Occipital lobe (tissue), 2 donors: Measurements from ENCODE around the gene SNED1. TPM values are rescaled to one million over a fixed set of nuclear protein-coding genes. Genes with fewer than 3 reads are reported as not detected.
A peak's percentile ranks its signal among the peaks of the same experiment; 100 is the strongest.
"Not testable (repeated sequence)": the region's sequence is repeated elsewhere in the genome, so short reads cannot be mapped to it uniquely, and the experiment has no call there.

ENCODE experiments used
- DNase-seq: peaks from one replicate; lab custom pipeline; 2025; lab: John Stamatoyannopoulos, UW
- total RNA-seq: library from RNA; depleted of rRNA; stranded (reverse); fragments of >200 nt; gene quantifications from one replicate; pipeline ENCODE4 v1.2.3, GENCODE V29; 2014

The SNED1 gene
- total RNA-seq, 1 donor from 2014 or later = 3.3 TPM

- DNase-seq = no peak
Observed at GRCh38 chr2:241082341-241083090, 84.1 kb downstream of the SNED1 start.

GRCh38 chr2:241083091-241083415 is 84.6 kb downstream of the SNED1 start:
- no peak for DNase-seq

- no peak for DNase-seq
Observed at GRCh38 chr2:241084856-241085444, 86.5 kb downstream of the SNED1 start.

DNA sequence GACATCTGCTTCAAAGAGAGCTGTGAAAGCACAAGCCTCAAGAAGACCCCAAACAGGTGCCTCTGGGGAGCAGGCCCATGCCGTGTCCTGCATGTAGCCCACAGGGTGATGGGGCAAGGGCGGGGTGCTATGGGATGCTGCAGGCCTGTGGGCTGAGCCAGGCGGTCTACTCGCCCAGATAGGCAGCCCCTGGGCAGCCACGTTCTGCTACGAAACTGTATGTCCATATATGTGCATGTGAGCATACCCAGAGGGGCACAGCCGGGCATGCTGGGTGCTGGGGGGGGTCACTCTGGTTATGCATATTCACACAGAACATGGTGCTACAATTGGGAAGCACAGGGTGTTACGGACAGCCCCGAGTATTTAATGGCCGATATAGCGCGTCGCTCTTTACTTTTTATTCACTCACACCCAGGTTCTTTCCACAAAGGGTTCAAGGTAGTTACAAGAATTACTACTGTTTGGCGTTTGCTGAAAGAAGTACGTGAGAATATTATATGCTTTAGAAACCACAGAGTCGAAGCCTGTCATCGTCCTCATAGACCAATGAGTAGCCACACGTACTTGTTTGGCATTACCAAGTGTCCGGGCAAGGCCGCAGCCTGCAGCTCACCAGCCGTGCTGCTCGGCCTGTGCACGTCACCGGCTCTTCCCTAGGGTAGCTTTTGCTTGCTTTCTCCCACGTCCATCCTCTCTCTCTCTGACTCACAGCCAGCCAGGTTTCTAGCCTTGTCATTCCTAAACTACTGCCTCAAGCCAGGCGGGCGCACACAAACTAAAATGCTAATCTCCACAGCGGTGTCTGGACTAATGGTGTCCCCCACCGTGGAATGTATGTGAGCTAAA is 89.2 kb downstream of the SNED1 start:
- no peak for DNase-seq

DNA sequence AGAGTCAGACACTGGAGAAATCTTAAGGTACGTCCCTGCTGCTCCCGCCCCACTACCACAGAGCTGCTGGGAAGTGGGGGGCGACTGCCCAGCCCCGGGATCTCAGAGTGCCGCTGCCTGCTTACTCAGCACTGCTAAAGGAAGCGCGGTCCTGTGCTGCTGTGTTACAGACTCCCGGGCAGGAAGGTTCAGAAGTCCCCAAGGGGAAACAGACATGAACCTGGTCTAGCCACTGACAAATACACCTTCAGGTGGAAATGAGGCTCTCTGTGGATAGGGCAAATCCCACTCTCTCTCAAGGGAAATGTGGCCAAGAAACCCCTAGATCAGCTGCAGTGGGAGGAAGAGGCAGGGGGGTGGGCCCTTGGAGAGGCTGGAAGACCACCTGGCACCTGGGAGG is 90.0 kb downstream of the SNED1 start:
- no peak for DNase-seq

GRCh38 chr2:241088791-241089732 is 90.6 kb downstream of the SNED1 start:
- DNase-seq = no peak

DNA sequence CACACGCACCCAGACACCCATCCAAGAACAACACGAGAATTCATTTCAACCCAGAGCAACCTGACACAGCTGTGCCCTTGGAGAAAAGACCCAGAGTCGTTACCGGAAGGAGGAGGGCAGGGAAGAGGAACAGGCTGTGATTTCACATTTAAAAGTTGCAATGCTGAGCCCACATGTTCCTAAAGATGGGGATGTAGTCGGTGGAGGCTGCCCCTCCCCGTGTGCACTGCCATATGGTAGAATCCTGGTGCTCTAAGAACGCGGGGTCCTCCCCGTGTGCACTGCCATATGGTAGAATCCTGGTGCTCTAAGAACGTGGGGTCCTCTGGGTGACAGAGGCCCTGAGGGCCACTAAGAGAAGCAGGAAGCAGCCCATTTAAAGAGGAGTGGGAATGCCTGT is 92.8 kb downstream of the SNED1 start:
- DNase-seq = no peak

DNA sequence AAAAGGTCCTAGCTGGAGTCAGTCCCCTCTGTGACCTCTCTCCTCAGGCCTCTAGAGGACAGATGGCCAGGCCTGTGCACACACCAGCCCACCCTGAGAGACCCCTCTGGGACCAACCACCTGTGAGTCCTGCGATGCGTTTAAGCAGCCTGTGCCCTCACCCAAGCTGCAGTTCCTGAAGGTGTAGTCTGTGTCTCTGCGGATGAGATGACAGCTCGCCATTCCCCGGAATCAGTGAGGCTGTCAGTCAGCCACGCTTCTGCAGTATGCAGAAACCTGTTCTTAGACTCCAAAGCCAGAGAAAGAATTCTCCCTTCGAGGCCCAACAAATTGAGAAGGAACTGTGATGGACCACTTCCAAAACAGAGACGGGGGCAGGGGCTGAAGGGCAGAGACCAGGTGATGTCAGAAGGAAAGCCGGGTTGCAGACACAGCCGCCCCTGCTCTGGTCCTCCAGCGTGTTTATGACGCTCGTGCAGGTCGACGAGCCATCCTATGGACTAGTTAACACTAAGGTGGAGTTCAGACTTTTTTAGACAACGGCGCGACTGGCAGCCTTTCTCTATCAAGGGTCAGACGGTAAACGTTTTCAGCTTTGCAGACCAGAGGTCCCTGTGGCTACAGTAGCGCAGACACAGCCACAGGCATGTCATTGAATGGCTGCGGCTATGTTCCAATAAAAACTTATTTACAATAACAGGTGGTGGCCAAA is 93.5 kb downstream of the SNED1 start:
- DNase-seq = no peak

DNA sequence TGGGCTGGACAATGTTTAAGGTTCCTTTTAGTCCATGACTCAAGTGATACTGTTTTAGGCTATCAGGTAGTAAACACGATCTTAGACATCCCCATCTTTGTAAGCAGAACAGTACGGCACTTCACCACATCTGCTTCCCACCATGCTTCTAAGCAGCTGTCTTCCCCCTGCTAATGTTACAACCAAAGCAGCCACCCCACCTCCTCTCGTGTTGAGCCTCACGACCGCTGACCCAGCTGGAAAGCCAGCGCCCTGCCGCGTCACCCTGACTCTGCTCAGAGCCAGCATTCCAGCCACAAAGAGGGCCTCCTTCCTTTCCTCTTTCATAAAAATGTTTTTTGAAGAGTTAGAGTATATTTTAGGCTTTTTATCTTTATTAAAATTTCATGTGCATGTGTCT is 94.3 kb downstream of the SNED1 start:
- no peak for DNase-seq

GRCh38 chr2:241093133-241093781 is 94.8 kb downstream of the SNED1 start:
- DNase-seq = not testable (repeated sequence)

- no peak for DNase-seq
Observed at GRCh38 chr2:241094172-241094571, 95.8 kb downstream of the SNED1 start.

DNA sequence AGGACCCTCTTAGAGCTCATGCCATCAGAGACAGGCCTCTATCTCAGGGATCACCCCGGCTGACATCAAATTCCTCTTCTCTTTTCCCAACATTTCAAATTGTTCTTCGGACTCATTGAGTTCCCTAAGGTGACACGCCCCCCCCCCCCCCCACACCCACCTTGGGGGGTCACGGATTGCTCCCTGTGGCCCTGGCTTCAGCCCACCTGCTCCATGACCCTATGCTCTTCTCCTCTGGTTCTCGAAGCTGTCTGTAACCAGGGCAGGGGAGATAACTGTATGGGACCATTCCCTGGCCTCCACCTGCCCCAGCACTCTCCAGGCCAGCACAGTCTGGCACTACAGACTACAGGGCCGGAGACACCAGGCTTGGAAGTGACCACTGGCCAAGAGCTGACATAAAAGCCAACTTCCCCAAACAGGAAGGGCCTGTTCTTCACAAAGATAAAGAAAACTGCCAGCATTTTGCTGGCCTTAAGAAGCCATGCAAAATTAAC is 96.6 kb downstream of the SNED1 start:
- DNase-seq = no peak

GRCh38 chr2:241095594-241096290 is 97.3 kb downstream of the SNED1 start:
- DNase-seq = no peak

- no peak for DNase-seq
Observed at GRCh38 chr2:241096979-241097378, 98.6 kb downstream of the SNED1 start.

DNA sequence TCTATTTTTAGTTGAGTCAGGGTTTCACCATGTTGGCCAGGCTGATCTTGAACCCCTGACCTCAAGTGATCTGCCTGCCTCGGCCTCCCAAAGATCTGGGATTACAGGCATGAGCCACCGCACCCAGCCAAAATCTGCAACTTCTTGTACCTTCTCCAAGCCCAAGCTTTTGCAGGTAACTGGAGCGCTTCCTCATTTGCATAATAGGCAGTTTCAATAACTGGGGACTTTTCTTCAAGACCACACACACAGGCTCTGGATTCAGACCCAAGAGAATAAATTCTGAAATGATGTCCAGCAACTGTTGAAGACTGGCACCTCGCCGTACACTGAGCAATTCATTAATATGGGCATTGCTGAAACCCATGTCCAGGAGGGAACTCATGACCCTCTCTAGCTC is 100.8 kb downstream of the SNED1 start:
- no peak for DNase-seq

DNA sequence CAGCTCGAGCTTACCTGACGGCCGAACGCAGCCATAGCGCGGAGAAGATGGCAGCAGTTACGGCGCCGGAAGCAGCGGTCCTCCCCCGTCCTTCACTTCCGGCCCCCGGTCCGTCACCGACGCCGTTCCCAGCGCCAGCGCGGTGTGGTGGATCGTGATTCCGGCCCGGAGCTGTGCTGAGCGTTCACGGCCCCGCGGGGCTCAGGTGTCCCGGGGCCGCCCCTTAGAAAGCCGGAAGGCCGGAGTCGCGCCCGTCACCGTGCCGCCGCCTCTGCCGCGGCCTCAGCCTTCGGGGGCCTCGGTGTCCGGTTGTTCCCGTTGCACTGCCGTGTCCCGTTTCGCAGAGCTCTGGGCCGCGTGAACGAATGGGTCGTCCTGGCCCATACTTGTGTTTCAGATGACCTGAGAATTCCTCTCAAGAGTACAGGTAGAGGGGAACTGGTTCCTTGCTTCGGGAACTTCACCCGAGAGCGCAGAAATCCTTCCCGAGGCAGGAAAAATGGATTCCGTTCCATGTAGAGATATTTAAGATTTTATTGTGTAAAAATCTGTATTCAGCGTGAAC is 103.9 kb downstream of the SNED1 start, which contains the start of gene MTERF4:
Gene MTERF4 (minus strand): TSS at position 49 of the 565 bp plus-strand sequence. CDS start 14 bp downstream, at position 35.
- DNase-seq = peak; percentile 79

GRCh38 chr2:241103176-241103595 is 104.8 kb downstream of the SNED1 start:
- no peak for DNase-seq

- DNase-seq = not testable (repeated sequence)
Observed at GRCh38 chr2:241104611-241105010, 106.2 kb downstream of the SNED1 start.

- no peak for DNase-seq
Observed at GRCh38 chr2:241105641-241106040, 107.2 kb downstream of the SNED1 start.
